ENCODE data around the gene LDLRAD3.

The LDLRAD3 gene

GRCh38 chr11:35946766-35947165, 2.9 kb downstream of the LDLRAD3 start:
- no peak for DNase-seq (ENCODE audit: extremely low read depth, low read depth)
- TF ChIP-seq CTCF (IDR thresholded peaks at IDR 0.05; ENCODE audit: low read depth, low read length): no peak

DNA sequence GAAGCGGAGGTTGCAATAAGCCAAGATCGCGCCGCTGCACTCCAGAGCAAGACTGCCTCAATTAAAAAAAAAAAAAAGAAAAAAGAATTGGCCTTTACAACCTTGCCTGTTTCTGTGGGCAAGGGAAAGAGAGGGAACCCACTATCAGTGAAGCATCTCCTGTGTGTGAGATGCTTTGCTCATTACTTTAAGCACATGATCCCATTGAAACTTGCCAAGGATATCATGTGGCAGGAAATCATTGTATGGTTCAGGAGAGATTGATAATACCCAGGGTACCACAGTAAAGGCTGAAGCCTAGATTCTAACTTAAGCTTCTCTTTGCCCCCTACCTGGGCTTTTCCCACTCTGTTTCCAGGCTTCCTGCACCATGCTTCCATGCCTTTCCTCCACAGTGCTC, 3.6 kb downstream of the LDLRAD3 start:
- DNase-seq (ENCODE audit: extremely low read depth, low read depth): no peak
- no peak for TF ChIP-seq CTCF (IDR thresholded peaks at IDR 0.05; ENCODE audit: low read depth, low read length)

DNA sequence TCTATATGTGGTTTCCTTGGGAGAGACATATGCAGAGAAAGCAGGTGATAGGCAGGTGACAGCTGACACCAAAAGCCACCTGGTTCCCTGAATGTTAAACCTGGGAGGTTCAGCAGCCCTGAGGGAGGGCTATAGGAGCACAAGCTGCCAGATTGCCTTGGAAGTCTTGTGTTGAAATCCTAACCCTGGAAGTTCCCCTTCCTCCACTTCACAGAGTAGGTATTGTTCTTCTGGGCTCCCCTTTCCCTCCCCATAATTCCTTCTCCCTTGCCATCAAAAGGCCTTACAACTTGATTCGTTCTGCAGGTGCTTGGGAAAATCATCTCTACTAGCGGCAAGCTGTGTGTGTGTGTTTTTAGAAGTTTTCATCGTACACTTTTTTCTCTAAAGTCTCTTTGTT, 5.4 kb downstream of the LDLRAD3 start:
- DNase-seq (ENCODE audit: extremely low read depth, low read depth): no peak
- no peak for TF ChIP-seq CTCF (IDR thresholded peaks at IDR 0.05; ENCODE audit: low read depth, low read length)

- TF ChIP-seq CTCF (IDR thresholded peaks at IDR 0.05; ENCODE audit: low read depth, low read length): no peak
- DNase-seq (ENCODE audit: extremely low read depth, low read depth): no peak
Measured at GRCh38 chr11:35950082-35950481, 6.2 kb downstream of the LDLRAD3 start.

DNA sequence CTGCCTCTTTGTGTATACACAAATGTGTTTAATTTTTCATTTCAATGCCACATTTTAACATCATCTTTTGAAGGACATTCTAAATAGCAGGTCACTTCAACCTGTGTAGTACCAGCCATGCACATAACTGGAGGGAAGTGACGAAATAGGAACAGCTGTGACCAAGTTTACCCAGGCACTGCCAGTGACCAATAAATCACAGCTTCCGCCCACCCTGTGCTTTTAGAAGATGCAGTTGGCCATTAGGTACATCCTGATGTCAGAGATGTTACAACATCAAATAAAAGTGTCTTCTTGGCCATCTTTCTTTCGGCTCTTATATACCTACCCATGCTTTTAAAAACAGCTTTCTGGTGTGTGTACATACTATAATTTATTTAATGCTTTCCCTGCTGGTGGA, 7.8 kb downstream of the LDLRAD3 start:
- no peak for TF ChIP-seq CTCF (IDR thresholded peaks at IDR 0.05; ENCODE audit: low read depth, low read length)
- no peak for DNase-seq (ENCODE audit: extremely low read depth, low read depth)

DNA sequence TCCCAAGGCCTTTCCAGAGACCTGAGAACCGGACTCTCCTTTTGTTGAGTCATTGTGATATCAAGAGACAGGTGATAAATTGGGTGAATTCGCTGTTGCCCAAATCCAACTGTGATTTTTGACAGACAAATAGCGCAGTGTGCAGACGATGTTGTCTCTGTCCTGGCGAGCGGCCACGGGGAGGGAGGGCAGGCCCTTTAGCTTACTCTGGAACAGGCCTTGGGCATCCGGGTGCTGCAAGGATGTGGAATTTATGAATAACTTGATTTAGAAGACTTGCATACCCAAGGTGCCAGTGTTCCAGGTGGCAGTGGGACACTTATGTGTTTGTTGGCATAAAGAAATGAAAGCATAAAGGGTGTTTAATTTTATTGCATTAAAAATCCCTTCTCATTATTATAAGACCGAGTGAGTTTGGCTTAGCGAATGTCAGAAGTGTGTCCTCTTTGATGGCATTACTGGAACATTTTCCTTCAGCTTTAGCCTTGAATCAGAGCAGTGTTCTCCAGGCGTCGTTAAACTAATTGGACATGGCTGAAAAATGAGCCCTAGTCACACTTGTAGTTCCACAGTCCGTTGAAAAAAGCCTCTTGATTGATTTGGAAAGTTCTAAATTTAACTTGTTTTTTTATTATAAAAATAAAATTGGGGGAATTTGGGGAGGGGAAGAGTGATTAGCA, 9.4 kb downstream of the LDLRAD3 start:
- no peak for DNase-seq (ENCODE audit: extremely low read depth, low read depth)
- no peak for TF ChIP-seq CTCF (IDR thresholded peaks at IDR 0.05; ENCODE audit: low read depth, low read length)

GRCh38 chr11:35954205-35954604, 10.3 kb downstream of the LDLRAD3 start:
- TF ChIP-seq CTCF (IDR thresholded peaks at IDR 0.05; ENCODE audit: low read depth, low read length): no peak
- DNase-seq (ENCODE audit: extremely low read depth, low read depth): no peak
